Type B pancreatic cell (in vitro differentiated cells): ENCODE results near the gene SYN1. TPM values are rescaled to one million over a fixed set of nuclear protein-coding genes. Genes with fewer than 3 reads are reported as not detected.

Source experiments
- DNase-seq: peaks from one replicate; pipeline ENCODE4 v3.0.0; 2021; ENCODE audit warnings: mixed read lengths; ENCODE audit not compliant: unreplicated experiment; ENCODE audit errors: extremely low spot score
- H3K27ac Mint-ChIP-seq: 2 replicates; pipeline ENCODE4 v1.8.0; 2021; ENCODE audit warnings: mild to moderate bottlenecking, mixed read lengths
- H3K27me3 Mint-ChIP-seq: 2 replicates; pipeline ENCODE4 v1.8.0; 2021; ENCODE audit warnings: mixed read lengths
- H3K36me3 Mint-ChIP-seq: 2 replicates; pipeline ENCODE4 v1.8.0; 2021; ENCODE audit warnings: mixed read lengths
- H3K4me1 Mint-ChIP-seq: one replicate; pipeline ENCODE4 v1.8.0; 2021; ENCODE audit warnings: mixed read lengths; ENCODE audit not compliant: unreplicated experiment
- H3K4me3 Mint-ChIP-seq: 2 replicates; pipeline ENCODE4 v1.8.0; 2021; ENCODE audit warnings: mild to moderate bottlenecking, mixed read lengths
- H3K9me3 Mint-ChIP-seq: 2 replicates; pipeline ENCODE4 v1.8.0; 2021; ENCODE audit warnings: mixed read lengths
- total RNA-seq: library from RNA; stranded (reverse); gene quantifications from 2 replicates; pipeline ENCODE4 v1.2.1, GENCODE V29; 2021; ENCODE audit warnings: low replicate concordance
- TF ChIP-seq, protein P1 (sequence below): fragments of 200-600 bp; sonication (generic); conservative IDR thresholded peaks from 2 replicates; pipeline ENCODE4 v1.5.0; 2021; ENCODE audit warnings: antibody characterized with exemption, mild to moderate bottlenecking

SYN1 gene
- total RNA-seq, 1 donor from 2014 or later, result 4.2 TPM

GRCh38 chrX:47621851-47622250 lies 2.2 kb upstream of the SYN1 start:
- Mint-ChIP-seq H3K4me3 (no peak overlapping the region), H3K27ac (no peak overlapping the region), H3K4me1 (no peaks in the 10 kb centered on the region), H3K36me3 (no peaks in the 10 kb centered on the region), H3K9me3 (no peaks in the 10 kb centered on the region), H3K27me3 (peaks cover 48% of the 10 kb centered on the region)
- TF ChIP-seq, protein P1, sequence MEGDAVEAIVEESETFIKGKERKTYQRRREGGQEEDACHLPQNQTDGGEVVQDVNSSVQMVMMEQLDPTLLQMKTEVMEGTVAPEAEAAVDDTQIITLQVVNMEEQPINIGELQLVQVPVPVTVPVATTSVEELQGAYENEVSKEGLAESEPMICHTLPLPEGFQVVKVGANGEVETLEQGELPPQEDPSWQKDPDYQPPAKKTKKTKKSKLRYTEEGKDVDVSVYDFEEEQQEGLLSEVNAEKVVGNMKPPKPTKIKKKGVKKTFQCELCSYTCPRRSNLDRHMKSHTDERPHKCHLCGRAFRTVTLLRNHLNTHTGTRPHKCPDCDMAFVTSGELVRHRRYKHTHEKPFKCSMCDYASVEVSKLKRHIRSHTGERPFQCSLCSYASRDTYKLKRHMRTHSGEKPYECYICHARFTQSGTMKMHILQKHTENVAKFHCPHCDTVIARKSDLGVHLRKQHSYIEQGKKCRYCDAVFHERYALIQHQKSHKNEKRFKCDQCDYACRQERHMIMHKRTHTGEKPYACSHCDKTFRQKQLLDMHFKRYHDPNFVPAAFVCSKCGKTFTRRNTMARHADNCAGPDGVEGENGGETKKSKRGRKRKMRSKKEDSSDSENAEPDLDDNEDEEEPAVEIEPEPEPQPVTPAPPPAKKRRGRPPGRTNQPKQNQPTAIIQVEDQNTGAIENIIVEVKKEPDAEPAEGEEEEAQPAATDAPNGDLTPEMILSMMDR, result no peak
- no peak for DNase-seq

- Mint-ChIP-seq H3K27me3 (peaks cover 56% of the 10 kb centered on the region), H3K36me3 (no peaks in the 10 kb centered on the region), H3K4me3 (peak overlapping the region; percentile 45), H3K9me3 (no peaks in the 10 kb centered on the region), H3K4me1 (no peaks in the 10 kb centered on the region), H3K27ac (no peak overlapping the region)
- no peak for DNase-seq
- TF ChIP-seq, protein P1, result no peak
These were observed 637 bp upstream of the SYN1 start for GRCh38 chrX:47620303-47620685.

GRCh38 chrX:47618923-47619485 lies 653 bp downstream of the SYN1 start:
- H3K9me3 Mint-ChIP-seq, result no peaks in the 10 kb centered on the region
- H3K27me3 Mint-ChIP-seq, result peaks cover 52% of the 10 kb centered on the region
- TF ChIP-seq, protein P1, result no peak
- DNase-seq, result no peak
- H3K27ac Mint-ChIP-seq, result no peak overlapping the region
- no peaks in the 10 kb centered on the region for H3K36me3 Mint-ChIP-seq
- H3K4me3 Mint-ChIP-seq, result peak overlapping the region; percentile 69
- H3K4me1 Mint-ChIP-seq, result no peaks in the 10 kb centered on the region

DNA sequence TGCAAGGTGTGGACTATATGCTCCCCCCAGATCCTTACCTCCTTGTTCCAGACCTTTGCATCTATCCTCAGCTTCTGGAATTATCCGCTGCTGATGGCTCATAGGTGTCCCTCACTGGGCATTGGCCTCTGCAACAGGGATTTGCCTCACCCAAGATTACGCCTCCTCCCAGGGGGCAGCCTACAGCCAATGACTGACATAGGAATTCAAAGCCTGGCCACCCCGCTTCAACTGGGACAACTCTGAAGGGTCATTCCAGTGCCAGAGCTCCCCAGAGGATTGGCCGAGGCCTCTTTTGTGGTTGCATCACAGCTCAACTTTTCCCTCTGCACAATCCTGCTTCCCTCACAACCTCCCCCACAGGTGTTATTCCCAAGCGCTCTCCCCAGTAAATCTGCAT lies 5.0 kb downstream of the SYN1 start:
- Mint-ChIP-seq H3K27me3 (peaks cover 26% of the 10 kb centered on the region), H3K4me1 (no peaks in the 10 kb centered on the region), H3K27ac (no peak overlapping the region), H3K4me3 (no peak overlapping the region), H3K9me3 (peaks cover 4% of the 10 kb centered on the region), H3K36me3 (no peaks in the 10 kb centered on the region)
- no peak for DNase-seq
- TF ChIP-seq, protein P1, result no peak

GRCh38 chrX:47613082-47613481 lies 6.6 kb downstream of the SYN1 start:
- H3K27me3 Mint-ChIP-seq, result peaks cover 16% of the 10 kb centered on the region

More at GRCh38 chrX:47613082-47613481, 6.6 kb downstream of the SYN1 start:
- Mint-ChIP-seq H3K4me1 (peaks cover 3% of the 10 kb centered on the region), H3K9me3 (peaks cover 4% of the 10 kb centered on the region), H3K27ac (no peak overlapping the region), H3K36me3 (no peaks in the 10 kb centered on the region), H3K4me3 (no peak overlapping the region)
- DNase-seq, result no peak
- TF ChIP-seq, protein P1, result no peak
